HG03025 (cell line): ENCODE data around the gene UFC1.

ENCODE experiments used
- ATAC-seq: cut with Tn5 transposase; IDR thresholded peaks from one replicate; pipeline ENCODE4 v1.9.1; 2021; ENCODE audit warnings: mild to moderate bottlenecking, moderate library complexity; ENCODE audit not compliant: unreplicated experiment, low FRiP score

Gene UFC1

DNA sequence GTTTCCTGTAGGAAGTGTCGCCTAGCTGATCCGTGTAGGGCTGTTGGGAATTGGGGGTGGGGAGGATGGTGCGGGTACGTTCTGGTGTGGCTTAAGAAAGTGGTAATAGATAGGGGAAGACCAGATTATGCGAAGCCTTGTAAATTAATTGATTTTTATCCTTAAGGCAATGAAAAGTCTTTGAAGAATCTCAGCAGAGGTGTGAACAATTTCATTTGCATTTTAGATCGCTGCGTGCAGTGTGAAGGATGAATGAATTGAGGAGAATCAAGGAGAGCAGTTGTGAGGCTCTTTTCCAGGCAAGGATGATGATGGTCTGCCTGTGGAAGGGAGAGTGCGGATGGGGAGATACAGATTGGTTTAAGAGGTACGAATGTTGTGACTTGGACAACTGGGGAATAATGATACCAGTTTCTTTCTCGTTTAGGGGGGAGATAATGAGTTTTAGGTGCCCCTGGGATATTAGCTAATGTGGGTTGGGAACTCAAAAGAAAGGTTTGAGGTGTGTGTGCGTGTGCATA, 20.5 kb upstream of the UFC1 start:
- no peak for ATAC-seq

DNA sequence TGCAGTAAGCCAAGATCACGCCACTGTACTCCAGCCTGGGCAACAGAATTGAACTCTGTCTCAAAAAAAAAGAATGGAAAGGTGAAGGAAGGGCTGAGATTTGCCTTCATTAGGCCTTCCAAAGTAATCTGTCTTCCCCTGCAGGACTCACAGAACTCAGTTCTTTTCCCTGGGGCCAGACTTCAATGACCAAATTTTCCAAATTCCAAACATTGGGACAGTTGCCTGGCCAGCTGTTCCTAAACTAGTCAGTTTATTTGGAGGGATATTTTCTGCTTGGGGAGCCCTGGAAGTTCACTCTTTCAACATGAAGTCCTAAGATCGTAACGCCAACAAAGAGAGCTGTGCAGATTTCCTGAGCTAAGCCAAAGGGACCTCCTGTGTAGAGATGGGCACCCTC, 15.9 kb upstream of the UFC1 start:
- no peak for ATAC-seq

DNA sequence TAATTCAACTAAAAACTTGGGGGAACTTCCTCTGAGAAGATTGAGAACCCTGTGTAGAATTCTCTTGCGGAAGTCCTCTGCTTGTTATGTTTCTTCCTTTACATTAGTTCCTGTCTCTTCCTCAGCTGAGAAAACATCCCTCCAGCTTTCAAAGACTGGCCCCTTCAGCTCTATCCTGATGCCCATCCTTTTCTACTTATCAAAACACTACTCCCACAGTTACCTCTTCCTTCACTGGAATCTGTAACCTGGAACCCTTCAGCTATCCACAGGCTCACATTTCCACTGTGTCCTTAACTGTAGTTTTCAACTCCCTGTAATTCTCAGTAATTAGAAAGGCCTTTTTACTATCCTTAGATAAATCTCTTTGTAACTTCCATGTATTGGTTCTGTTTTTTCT, 15.3 kb upstream of the UFC1 start:
- no peak for ATAC-seq

DNA sequence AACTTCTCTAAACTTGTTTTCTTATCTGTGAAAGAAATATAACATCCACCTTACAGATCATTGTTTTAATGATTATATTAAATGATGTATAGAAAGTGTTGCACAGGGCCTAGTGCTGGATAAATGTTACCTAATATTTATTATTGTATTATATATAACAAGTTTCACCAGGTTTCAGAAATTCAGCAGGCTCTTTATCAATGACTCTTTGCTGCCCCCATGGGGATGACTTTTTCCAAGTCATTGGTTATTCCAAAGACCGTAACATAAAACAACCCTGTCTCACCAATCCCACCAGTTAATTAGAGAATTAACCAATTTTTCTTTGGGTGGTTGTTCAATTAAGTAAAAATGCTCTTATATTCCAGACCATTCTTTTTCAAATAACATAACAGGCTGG, 14.0 kb upstream of the UFC1 start:
- ATAC-seq, result no peak

DNA sequence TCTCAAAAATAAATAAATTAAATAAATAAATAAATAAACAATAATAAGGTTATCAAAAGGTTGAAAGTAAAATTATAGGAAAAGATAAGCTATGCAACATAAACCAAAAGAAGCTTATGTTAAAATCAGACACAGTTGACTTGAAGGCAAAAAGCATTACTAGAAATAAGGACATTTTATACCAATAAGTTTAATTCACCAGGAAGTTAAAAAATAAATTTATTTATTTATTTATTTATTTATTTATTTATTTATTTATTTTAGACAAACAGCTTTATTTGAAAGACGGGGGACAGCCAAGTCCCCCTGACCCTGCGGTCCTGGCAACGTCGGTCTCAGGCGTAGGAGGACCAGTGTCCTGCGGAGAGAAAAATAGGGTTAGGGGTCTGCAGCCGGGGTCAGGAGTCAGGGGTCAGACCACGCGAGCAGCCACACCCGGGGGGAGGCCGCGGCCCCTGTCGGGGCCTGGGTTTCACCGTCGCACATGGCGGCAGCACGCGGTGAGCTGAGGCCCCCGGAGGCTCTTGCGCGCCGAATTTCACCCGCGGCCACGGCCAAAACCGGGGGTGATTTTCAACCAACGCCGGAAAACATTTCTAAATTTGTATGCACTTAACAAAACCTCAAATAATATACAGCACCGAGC, 12.9 kb upstream of the UFC1 start:
- ATAC-seq, result no peak

DNA sequence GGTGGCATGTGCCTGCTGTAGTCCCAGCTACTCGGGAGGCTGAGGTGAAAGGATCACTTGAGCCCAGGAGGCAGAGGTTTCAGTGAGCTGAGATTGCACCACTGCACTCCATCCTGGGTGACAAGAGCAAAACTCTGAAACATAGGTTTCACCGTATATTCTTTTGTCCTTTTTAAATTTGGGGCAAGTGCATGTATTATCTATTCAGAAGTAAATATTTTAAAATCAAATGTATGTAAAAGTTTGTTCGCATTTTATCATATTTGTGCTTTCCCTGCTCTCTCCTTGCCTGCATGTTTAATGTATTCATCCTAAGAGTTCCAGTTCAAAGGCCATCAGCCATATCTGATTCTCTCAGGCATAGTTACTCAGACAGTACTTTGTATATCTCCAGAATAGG, 7.9 kb upstream of the UFC1 start:
- no peak for ATAC-seq

DNA sequence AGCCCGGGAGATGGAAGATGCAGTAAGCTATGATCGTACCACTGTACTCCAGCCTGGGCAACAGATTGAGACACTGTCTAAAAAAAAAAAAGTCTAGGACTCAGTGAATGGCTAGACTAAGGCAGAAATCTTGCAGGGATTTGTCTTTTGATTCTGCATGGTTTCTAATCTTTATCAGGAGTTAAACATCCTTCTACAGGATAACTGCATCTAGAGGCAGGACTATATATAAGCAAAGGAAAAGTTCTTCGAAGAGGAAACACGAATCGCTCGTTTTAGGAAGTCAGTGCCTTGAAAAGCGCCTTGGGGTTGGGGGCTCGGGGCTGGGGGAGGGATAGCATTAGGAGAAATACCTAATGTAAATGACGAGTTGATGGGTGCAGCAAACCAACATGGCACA, 602 bp upstream of the UFC1 start:
- no peak for ATAC-seq

DNA sequence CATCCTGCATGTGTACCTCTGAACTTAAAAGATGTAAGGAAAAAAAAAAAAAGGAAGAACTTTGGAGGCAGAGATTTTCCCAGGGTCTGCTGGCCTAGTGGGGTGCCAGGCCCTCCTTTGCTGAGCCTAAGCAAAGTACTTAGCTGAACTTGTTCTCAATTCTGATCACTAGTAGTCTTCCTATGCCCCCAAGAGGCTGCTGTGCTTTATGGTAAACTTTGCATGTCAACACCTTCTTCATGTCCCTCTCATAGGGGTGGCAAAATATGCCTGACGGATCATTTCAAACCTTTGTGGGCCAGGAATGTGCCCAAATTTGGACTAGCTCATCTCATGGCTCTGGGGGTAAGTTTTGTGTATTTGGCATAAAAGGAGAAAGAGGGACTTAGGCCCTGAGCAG, 4.1 kb downstream of the UFC1 start:
- no peak for ATAC-seq

DNA sequence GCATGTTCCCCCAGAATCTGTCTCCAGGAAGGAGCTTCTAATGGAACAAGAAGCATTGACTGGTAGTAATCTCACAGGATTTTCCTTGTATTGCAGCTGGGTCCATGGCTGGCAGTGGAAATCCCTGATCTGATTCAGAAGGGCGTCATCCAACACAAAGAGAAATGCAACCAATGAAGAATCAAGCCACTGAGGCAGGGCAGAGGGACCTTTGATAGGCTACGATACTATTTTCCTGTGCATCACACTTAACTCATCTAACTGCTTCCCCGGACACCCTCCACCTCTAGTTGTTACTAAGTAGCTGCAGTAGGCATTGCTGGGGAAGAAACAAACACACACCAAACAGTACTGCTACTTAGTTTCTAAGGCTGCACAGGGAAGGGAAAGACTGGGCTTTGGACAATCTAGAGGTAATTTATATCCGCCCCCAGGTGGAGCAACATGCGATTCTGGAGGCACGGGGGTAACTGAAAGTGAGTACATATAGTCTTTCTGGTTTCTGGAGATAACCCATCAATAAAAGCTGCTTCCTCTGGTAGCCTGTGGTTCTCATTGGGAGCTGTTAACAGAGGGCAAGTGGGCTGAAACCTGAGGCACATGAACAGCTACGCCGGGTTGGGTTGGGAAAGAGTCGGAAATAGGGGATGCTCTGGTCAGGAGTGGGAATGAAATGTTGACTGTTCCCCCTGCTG, 4.7 kb downstream of the UFC1 start:
- no peak for ATAC-seq

DNA sequence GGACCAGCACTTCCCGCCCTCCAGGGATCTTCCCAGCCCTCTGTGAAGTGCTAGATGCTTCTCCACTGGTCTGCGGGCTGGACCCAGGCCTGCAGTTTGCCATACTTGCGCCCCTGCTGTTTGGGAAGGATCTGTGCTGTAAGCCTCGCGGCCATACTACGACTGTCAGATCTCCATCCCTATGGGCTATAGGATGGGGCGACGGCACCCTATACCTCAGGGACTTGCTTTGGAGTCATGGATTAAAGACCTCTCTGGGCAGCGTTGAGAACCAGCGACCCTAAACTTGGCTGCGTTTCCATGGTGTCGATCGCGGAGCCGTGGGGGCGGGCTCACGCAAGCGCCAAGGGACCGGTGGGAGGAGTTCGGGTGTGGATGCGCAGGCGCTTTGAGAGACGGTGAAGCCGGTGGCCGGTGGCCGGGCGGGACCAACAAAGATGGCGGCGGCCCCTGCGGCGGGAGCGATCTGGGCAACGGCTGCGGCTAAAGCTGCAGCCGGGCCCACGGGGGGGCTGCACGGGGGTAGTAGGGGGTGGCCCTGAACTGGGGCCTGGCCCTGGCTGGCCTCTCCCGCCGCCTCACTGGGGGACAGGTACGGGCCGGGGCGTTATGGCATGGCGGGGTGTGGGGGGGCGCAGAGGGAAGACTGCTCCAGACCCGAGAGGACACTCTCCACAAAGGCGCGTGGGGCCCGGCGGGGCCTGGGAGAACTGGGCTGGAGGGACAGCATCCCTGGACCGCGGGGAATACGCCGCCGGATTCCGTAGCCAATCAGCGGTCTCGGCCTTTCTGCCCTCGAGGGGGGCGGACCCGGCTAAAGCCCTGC, 5.5 kb downstream of the UFC1 start, which contains the start of gene USP21:
USP21 (plus strand) TSS at position 414 of the 826 bp plus-strand sequence. CDS start 1,141 bp downstream, outside the sequence.
- peak; percentile 76 for ATAC-seq

DNA sequence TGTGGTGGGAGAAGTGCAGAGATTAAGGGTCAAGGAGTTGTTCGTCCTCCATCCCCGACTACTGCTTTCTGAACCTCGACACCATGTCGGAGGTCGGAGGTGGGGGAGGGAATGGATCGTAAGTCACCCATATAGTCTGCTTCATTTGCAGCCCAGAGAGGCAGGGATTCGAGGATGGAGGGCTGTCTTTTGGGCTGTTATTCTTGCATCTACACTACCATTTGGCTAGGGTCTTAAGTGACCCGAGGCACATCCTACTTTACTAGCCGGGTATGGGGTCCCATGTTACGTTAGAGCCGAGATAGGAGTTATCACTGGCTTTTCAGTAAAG, 6.1 kb downstream of the UFC1 start:
- ATAC-seq, result no peak

DNA sequence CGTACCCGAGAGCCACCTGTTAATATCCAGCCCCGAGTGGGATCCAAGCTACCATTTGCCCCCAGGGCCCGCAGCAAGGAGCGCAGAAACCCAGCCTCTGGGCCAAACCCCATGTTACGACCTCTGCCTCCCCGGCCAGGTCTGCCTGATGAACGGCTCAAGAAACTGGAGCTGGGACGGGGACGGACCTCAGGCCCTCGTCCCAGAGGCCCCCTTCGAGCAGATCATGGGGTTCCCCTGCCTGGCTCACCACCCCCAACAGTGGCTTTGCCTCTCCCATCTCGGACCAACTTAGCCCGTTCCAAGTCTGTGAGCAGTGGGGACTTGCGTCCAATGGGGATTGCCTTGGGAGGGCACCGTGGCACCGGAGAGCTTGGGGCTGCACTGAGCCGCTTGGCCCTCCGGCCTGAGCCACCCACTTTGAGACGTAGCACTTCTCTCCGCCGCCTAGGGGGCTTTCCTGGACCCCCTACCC, 6.9 kb downstream of the UFC1 start:
- no peak for ATAC-seq

DNA sequence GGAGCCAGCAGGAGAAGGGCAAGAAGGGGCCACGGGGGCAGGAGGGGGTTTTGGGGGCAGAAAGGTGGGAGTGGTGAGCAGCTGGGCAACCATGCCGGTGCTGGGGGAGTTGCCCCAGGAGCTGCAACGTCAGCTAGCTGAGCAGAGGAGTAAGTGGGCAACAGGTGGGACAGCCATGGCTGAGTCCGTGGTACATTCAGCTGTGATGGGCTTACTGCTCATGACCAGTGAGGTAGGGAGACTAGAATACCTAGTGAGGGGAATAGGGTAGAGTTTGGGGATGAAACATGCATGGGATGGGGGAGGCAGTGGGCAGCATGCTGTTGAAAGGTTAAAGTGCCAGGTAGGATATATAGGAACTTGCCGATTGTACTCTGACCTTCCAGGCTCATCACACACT, 7.9 kb downstream of the UFC1 start:
- no peak for ATAC-seq

DNA sequence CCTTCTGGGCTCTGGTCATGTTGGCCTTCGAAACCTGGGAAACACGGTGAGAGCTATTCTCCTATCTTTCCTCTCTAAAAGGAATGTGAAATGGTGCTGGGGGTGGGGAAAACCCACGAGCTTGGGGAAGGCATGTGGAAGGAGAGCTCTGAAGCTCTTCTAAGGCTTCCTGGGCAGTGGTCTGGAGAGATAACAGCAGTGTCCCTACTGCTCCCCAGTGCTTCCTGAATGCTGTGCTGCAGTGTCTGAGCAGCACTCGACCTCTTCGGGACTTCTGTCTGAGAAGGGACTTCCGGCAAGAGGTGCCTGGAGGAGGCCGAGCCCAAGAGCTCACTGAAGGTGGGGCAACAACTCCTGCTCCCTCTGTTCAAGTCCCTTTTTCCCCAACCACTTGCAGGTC, 8.3 kb downstream of the UFC1 start:
- no peak for ATAC-seq

DNA sequence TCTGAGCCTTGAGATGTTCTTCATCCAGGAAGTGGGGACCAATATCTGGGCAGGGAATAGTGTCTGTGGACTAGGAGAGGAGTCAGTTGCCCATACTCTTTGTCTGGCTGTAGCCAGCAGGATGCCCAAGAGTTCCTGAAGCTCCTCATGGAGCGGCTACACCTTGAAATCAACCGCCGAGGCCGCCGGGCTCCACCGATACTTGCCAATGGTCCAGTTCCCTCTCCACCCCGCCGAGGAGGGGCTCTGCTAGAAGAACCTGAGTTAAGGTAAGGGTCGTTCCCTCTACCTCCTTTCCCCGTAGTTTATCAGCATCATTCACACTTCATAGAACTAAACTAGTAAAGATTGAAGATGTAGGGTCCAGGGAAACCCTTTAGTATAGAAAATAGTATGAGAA, 9.0 kb downstream of the UFC1 start:
- no peak for ATAC-seq

DNA sequence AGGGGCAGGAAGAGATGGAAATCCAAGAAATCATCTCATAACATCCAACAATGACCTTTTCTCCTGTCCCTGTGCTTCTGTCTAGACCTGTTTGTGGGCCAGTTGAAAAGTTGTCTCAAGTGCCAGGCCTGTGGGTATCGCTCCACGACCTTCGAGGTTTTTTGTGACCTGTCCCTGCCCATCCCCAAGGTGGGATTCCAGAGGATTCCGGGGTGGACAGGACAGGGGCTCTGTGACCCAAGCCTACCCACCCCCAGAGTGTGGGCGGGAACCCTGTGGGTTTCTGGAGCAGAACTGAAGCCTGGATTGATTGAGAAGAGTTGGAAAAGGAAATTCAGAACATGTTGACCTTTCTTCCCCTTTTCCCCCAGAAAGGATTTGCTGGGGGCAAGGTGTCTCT, 10.0 kb downstream of the UFC1 start:
- ATAC-seq, result no peak

DNA sequence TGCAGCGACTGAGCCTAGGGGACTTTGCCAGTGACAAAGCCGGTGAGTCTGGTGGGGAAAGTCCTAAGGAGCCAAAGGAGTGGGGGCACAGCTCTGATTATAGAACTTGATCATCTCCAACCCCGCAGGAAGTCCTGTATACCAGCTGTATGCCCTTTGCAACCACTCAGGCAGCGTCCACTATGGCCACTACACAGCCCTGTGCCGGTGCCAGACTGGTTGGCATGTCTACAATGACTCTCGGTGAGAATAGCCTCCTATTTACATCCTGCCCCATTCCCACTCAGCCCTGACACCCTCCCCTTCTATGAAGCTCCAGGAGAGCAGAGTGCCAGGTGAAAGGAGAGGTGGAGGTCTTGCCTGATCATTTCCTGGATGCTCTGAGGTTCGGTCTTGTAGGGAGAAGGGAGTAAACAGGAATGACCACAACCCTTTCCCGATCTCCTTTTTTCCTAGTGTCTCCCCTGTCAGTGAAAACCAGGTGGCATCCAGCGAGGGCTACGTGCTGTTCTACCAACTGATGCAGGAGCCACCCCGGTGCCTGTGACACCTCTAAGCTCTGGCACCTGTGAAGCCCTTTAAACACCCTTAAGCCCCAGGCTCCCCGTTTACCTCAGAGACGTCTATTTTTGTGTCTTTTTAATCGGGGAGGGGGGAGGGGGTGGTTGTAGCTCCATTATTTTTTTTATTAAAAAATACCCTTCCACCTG, 11.3 kb downstream of the UFC1 start:
- no peak for ATAC-seq

DNA sequence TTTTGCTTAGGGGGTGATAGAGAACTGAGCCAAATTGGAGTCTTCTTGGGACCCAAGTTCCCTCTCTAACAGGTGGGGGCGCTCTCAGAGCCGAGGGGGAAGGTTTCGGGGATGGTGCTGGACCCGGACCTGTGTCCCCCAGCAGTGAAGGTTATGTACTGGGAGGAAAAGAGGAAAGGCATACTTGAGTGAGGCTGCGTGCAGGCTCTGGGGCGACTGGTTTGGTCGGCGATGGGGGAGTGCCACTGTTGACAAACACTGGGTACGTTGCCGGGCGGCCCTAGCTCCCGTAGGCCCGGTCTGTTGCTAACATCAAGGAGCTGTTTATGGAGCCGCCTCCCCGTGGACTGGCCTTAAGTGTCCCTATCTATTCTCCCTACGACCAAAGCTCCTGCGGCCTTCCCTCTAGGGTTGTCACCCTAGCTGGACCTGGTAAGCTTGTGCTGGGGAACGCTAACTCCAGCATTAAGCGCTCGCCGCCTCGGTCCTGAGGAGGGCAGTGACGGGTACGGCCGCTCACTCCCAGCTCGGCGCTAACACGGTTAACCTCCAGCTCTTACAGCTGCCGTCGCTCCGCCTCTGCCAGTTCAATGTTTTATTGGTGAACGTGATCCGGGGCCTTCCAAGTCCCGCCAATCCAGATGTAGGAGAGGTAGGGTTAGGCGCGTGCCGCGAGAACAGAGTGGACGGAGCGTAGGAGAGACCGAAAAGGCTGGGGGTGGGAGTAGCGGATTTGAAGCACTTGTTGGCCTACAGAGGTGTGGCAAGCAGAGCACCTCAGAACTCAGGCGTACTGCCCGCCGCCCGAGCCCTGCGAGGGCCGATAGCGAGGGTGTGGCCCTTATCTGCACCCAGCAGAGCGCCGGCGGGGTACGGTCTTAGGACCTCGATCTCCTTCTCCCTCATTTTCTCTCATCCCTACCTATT, 12.2 kb downstream of the UFC1 start, which contains the start of gene PPOX:
PPOX (plus strand) TSS at position 685 of the 927 bp plus-strand sequence. CDS start 422 bp downstream, outside the sequence.
- peak; percentile 92 for ATAC-seq
